ENCODE measurements around the gene RYR3. TPM values are rescaled to one million over a fixed set of nuclear protein-coding genes. Genes with fewer than 3 reads are reported as not detected.

The RYR3 gene
- total RNA-seq, 1 experiment from 2014 or later, result 0.66 TPM

- Mint-ChIP-seq H3K4me3 (ENCODE audit: unreplicated experiment) (no peak overlapping the region), H3K27me3 (ENCODE audit: insufficient read depth, unreplicated experiment) (peaks cover 9% of the 10 kb centered on the region), H3K36me3 (ENCODE audit: insufficient read depth, unreplicated experiment) (no peaks in the 10 kb centered on the region), H3K4me1 (ENCODE audit: low read depth, unreplicated experiment) (no peaks in the 10 kb centered on the region), H3K9me3 (ENCODE audit: unreplicated experiment) (no peaks in the 10 kb centered on the region), H3K27ac (ENCODE audit: unreplicated experiment) (no peak overlapping the region)
- intact Hi-C loops (cut with micrococcal nuclease; ENCODE audit: unreplicated experiment), result no loop called here
- CTCF ChIA-PET, result no interaction called here
- Histone ChIP-seq H3K9me3 (no peaks in the 10 kb centered on the region), H3K36me3 (ENCODE audit: control insufficient read depth, insufficient read depth, low read length) (no peaks in the 10 kb centered on the region), H3K4me1 (no peaks in the 10 kb centered on the region), H3K27me3 (replicated peaks; ENCODE audit: control insufficient read depth, insufficient read depth, low read length) (no peaks in the 10 kb centered on the region), H3K4me3 (ENCODE audit: low read depth, low read length) (no peak overlapping the region)
- DNase-seq, result no peak
- POLR2A ChIA-PET, result no interaction called here
- no TSS peak for BruUV-seq (replicated peaks)
- TF ChIP-seq CTCF (IDR thresholded peaks at IDR 0.05; ENCODE audit: insufficient read depth in 1 of 2, low read depth in 1 of 2, low read length in 1 of 2, severe bottlenecking in 1 of 2, unreplicated experiment in 1 of 2), result no peak
Observed at GRCh38 chr15:33458421-33458820, 147.7 kb downstream of the RYR3 start.

- BruUV-seq (replicated peaks), result no TSS peak
- Mint-ChIP-seq H3K27me3 (ENCODE audit: insufficient read depth, unreplicated experiment) (peaks cover under 1% of the 10 kb centered on the region), H3K4me3 (ENCODE audit: unreplicated experiment) (no peak overlapping the region), H3K9me3 (ENCODE audit: unreplicated experiment) (no peaks in the 10 kb centered on the region), H3K4me1 (ENCODE audit: low read depth, unreplicated experiment) (no peaks in the 10 kb centered on the region), H3K27ac (ENCODE audit: unreplicated experiment) (no peak overlapping the region), H3K36me3 (ENCODE audit: insufficient read depth, unreplicated experiment) (no peaks in the 10 kb centered on the region)
- no peak for DNase-seq
- intact Hi-C loops (cut with micrococcal nuclease; ENCODE audit: unreplicated experiment), result no loop called here
- Histone ChIP-seq H3K4me3 (ENCODE audit: low read depth, low read length) (no peak overlapping the region), H3K9me3 (no peaks in the 10 kb centered on the region), H3K4me1 (no peaks in the 10 kb centered on the region), H3K27me3 (replicated peaks; ENCODE audit: control insufficient read depth, insufficient read depth, low read length) (no peaks in the 10 kb centered on the region), H3K36me3 (ENCODE audit: control insufficient read depth, insufficient read depth, low read length) (no peaks in the 10 kb centered on the region)
- POLR2A ChIA-PET, result no interaction called here
- no peak for TF ChIP-seq CTCF (IDR thresholded peaks at IDR 0.05; ENCODE audit: insufficient read depth in 1 of 2, low read depth in 1 of 2, low read length in 1 of 2, severe bottlenecking in 1 of 2, unreplicated experiment in 1 of 2)
- CTCF ChIA-PET, result no interaction called here
Observed at GRCh38 chr15:33460166-33460805, 149.5 kb downstream of the RYR3 start.

- POLR2A ChIA-PET, result no interaction called here
- no peak for DNase-seq
- H3K4me3 Mint-ChIP-seq (ENCODE audit: unreplicated experiment), result no peak overlapping the region
- no peaks in the 10 kb centered on the region for H3K36me3 ChIP-seq (ENCODE audit: control insufficient read depth, insufficient read depth, low read length)
- intact Hi-C loops (cut with micrococcal nuclease; ENCODE audit: unreplicated experiment), result no loop called here
- no TSS peak for BruUV-seq (replicated peaks)
- no peaks in the 10 kb centered on the region for H3K4me1 ChIP-seq
- CTCF ChIA-PET, result no interaction called here
- H3K36me3 Mint-ChIP-seq (ENCODE audit: insufficient read depth, unreplicated experiment), result no peaks in the 10 kb centered on the region
- H3K9me3 ChIP-seq, result no peaks in the 10 kb centered on the region
- TF ChIP-seq CTCF (IDR thresholded peaks at IDR 0.05; ENCODE audit: insufficient read depth in 1 of 2, low read depth in 1 of 2, low read length in 1 of 2, severe bottlenecking in 1 of 2, unreplicated experiment in 1 of 2), result no peak
- no peaks in the 10 kb centered on the region for H3K9me3 Mint-ChIP-seq (ENCODE audit: unreplicated experiment)
- H3K27ac Mint-ChIP-seq (ENCODE audit: unreplicated experiment), result no peak overlapping the region
- H3K4me3 ChIP-seq (ENCODE audit: low read depth, low read length), result no peak overlapping the region
- H3K27me3 ChIP-seq (replicated peaks; ENCODE audit: control insufficient read depth, insufficient read depth, low read length), result no peaks in the 10 kb centered on the region
- H3K4me1 Mint-ChIP-seq (ENCODE audit: low read depth, unreplicated experiment), result no peaks in the 10 kb centered on the region
- peaks cover 4% of the 10 kb centered on the region for H3K27me3 Mint-ChIP-seq (ENCODE audit: insufficient read depth, unreplicated experiment)
Observed at GRCh38 chr15:33461671-33462070, 150.9 kb downstream of the RYR3 start.
